HG02938 (cell line): ENCODE data around the gene PRKAG3.
"Not testable (repeated sequence)": the region's sequence is repeated elsewhere in the genome, so short reads cannot be mapped to it uniquely, and the experiment has no call there.

Experiments used
- ATAC-seq: cut with Tn5 transposase; IDR thresholded peaks from one replicate; pipeline ENCODE4 v1.9.1; 2021; ENCODE audit warnings: mild to moderate bottlenecking, moderate library complexity; ENCODE audit not compliant: unreplicated experiment

Gene PRKAG3

DNA sequence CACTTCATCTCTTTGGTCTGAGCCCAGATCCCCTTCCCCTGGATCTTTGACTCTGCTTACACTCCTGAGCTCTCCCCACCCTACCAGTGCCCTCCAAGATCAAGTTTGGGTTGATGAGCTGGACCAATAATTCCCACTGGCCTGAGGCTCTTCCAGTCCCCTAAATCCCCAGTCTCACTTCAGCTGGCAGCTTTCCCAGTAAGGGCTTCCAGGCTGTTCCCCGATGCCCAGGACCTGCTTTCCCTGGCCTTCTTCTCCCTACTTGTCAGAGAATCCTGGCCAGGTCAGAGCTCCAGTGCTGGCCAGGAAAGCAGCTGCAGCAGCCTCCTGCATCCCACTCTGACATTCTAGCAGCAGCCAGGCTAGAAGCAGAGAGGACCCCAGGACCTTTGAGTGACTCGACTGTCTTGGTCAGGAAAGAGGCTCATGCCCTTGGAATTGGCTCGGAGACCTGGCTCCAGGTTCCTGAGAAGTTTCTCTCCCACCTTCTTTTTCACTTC, 31.5 kb upstream of the PRKAG3 start:
- ATAC-seq, result no peak

DNA sequence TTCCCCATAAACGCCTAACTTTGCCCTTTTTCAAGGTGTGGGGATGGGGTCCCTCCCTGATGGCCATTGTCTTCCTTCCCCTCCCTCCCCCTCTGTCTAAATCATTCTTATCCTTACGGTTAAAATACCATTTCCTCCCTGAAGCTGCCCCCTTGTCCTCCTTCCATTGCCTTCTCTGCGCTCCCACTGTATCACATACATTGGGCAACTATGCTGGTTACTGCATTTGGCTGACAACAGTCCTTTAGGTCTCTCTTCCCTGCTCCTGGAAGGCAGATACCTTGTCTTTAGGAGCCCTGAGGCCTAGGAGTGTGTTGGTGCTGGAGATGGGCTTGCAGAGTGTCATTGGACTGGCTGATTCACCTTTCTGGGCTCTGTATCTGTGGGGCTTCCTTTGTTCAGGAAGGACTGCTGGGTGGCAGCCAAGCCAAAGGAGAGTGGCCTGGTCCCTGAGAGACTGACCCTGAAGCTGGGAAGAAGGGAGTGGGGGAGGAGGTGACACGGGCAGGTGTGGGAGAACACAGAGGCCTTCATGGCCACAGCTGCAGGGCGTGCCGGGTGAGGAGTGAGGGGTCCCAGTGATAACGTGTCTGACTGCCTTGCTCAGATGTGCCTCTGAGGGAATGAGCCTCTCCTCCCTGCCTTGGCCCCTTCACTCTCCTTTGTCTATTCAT, 30.2 kb upstream of the PRKAG3 start:
- no peak for ATAC-seq

DNA sequence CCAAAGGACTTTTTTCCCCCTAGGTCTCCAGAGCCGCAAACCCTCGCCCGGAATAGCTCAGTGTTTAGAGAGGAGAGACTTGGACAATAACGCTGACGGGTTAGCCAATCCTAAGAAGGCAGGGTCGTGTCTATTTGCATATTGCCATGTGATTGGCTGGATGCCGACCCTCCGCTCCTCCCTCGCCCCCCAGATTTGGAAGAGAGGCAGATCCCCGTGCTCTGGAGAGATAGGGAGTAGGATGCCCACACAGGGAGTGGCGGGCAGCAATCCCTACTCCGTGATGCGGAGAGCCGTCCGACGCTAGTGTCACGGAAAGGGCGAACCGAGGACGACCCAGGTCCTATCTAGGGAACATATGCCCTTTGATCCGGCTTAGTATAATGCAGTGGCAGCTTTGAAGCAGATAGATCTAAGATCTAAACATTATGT, 29.4 kb upstream of the PRKAG3 start:
- ATAC-seq, result no peak

DNA sequence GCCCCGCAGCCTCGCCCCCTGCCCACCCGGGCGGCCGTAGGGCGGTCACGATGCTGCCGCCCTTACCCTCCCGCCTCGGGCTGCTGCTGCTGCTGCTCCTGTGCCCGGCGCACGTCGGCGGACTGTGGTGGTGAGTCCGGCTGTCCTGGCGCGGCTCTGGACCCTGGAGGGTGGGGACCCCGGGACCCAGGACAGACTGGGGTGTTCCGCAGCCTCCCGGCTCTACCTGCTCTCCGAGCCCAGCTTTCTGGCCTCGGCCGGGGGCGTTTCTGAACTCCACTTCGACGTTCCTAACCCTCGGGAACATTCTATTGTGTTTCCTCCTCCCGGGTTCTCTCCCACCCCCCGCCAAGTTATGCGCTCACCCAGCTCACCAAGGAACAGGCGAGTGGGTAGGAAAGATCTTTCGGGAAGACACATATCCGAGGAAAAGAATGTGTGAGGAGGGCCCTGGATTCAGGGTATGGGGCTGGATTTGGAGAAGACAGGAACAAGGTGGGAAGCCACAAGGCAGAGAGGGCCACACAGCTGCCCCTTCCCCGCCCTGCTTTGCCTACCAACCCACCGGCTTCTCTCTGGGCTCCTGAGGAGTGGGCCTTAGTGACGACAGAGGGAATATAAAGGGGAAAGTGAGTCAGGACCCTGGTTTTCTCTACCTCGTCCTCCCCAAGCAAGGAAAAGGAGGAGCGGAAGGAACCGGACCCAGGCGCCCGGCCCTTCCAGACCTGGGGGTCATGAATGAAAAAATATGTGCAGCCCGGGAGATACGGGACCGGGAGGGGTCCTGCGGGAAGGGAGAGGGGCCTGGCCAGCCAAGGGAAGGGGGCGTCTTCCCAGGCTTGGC, 28.6 kb upstream of the PRKAG3 start:
- ATAC-seq, result no peak

DNA sequence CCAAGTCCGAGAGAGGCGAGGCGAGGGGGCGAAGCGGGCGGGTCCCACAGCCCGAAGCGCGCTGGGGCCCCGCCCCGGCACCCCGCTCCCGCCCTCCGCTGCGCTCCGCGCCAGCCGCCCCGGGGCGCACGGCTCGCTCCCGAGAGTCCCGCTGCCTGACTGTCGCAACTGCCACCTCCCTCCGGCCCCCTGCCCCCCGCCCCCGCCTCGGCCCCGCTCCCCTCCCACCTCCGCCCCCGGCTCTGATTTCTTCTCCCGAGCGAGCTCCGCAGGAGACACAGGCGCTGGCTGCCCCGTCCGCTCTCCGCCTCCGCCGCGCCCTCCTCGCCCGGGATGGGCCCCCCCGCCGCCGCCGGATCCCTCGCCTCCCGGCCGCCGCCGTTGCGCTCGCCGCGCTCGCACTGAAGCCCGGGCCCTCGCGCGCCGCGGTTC, 28.0 kb upstream of the PRKAG3 start, which contains the start of gene WNT6:
Gene WNT6, plus strand, starts transcription at position 250 of the 432 bp plus-strand sequence. CDS start 233 bp downstream, outside the sequence.
- ATAC-seq, result no peak

DNA sequence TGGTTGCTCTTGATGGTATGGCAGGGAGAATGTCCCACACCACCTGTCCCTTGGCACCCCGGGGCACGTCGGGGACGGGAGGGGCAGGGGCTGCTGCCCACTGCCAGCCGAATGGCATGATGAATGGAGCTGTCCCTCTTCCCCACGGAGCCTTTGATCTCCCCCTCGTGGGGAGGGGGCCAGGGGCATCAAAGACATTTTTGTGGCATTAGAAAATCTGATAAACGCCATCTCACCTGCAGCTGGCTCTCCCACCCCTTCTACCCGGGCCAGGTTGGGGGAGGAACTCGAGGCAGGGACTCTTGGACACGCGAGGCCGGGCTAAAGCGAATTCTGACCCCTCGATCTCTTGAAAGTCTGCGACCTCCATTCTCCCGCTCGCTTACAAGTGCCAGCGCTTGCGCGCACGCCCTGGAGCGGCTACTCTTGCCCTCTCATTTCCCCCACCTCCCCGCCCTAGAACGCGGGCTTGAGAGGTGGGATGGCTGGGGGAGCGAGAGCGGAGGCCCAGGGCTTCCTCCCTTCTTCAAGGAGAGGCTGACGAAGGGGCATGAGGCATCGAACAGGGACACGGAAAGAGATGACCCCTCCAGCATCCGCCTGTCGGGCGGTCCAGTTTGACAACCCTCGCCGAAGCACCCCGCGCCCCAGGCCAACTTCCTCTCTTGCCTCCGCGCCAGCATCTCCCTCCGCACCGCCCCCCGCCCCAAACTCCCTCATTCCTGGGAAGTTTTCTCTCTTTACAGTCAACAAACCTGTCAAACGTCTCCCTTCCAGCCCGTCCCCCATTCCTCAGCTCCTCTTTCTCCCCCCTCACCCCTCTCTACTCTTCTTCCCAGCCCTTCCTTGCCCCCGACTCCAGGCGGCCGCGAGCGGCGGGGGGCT, 27.3 kb upstream of the PRKAG3 start:
- ATAC-seq, result no peak

DNA sequence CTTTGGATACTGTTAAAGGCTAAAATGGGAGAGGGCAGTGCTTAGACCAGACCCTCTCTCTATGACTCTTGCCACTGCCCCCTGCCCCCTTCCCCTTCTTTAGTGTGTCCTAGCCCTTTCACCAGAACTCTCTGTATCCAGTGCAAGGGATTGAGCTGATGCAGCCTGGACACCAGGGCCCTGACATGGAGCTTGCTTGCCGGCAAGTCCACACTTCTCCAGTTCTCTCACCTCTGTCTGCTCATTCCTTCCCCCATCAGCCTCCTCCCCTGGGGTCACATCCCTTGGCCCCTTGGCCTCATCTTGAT, 26.5 kb upstream of the PRKAG3 start:
- ATAC-seq, result no peak

DNA sequence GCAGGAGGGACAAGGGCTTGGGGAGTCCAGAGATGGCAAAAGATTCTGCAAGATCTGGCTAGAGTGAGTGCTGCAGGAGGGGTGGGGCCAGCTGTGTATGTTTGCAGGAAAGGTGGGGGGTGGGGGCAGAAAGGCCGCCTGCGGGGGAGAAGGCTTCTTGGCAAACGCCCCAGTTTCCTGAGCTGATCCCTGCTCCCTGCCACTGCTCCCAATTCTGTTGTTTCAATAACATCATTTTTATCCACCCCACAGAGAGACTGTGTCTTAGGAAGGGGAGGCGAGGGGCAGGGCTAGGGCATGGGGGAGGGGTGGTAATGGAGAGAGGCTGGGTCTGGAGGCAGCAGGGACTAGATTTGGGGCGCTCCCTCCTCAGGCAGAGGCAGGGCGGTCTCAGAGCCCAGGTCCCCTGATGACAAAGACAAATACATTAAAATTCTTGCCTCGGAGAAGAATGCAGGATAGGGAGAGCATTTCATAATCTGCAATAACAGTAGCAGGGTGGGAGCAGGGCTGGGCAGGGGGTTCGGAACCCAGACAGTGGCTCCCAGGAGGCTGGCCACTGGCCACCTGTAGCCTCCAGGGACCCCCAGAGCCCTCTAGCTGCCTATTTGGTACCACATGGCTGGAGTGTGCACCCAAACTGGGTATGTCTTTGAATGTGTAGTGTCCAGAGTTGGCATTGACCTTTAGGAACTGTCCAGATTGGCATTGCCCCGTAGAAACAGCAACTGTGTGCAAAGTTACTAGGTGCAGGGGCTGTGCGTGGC, 26.0 kb upstream of the PRKAG3 start:
- ATAC-seq, result no peak

DNA sequence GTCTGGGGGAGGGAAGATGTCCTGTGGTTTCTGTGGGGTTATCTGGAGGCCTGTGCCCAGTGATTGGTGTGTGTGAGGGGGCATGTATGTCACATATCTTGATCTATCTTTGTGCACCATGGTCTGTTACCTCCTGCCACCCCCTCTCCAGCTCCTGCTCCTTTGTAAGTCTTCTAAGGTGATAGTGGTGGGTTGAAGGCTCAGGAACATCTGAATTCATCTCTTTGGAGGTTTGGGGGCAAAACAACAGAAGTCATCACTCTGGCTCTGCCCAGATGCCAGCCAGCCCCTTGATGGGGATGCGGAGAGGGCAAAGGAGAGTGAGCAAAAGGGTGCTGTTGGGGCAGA, 25.3 kb upstream of the PRKAG3 start:
- no peak for ATAC-seq

DNA sequence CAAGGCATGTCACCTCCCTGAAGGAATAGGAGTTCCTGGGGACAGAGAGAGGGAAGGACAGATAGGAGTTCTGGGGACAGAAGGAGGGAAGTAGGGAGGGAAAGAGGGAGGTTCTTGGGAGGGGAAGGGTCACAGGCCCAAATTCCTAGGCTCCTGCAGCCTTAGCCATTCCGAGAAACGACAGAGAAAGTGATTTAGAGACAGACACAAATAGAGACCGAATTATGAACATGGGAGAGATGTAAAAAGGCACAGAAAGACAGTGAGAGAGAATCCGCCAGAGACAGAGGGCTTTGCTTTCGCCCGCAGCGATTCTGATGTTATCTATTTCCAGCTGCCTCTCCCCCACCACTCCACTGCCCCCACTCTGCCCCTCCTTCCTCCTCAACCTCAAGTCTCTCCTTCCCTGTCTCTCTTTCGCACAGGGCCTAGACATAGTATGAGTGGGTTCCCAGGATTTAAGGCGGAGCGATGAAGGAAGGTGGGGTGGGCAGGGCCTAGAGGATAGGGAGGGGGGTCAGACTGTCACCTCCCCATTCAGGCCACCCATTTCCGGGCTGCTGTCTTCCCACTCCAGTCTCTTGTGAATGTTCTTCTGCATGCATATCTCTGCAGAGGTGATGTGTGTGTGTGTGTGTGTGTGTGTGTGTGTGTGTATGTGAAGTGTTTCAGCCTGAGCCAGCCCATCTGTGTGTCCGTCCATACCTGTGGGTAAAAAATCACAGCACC, 24.7 kb upstream of the PRKAG3 start:
- ATAC-seq, result no peak

DNA sequence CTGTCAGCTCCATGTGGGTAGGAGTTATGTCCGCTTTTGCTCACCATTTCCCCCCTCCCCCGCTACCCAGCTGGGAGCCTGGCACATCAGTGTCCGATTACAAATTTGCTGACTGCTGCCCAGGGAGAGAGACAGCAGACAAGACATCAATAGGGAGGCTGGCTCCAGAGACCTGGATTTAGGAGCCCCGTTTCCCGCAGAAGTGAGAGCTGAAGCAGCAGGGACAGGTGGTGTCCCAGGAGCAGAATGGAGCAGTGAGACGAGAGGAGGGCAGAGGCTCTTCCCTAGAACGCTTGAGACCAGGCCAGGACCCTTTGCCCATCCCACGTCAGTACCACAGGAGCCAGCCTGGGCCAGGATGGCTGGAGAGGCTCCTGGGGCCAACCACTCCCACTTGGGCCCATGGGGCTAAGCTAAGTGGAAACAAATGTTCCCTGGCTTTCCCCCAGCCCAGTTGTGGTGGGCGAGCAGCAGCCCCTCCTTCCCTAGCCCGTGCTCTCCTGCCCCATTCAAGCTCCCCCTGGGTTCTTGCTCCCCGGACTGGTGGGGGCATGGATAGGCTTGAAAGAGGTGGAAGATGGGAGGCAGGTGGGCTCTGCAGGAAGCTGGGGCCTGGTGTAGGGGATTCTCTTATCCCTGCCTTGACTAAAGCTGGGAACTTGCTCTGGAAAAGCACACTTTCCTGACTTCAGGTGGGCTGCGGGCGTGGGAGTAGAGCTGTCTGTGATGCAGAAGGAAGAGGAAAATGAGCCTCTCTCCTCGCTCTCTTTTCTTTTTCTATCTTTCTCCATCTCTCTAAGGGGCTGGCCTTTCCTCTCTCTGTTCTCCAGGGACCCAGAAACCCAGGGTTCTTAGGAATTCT, 23.9 kb upstream of the PRKAG3 start:
- no peak for ATAC-seq

DNA sequence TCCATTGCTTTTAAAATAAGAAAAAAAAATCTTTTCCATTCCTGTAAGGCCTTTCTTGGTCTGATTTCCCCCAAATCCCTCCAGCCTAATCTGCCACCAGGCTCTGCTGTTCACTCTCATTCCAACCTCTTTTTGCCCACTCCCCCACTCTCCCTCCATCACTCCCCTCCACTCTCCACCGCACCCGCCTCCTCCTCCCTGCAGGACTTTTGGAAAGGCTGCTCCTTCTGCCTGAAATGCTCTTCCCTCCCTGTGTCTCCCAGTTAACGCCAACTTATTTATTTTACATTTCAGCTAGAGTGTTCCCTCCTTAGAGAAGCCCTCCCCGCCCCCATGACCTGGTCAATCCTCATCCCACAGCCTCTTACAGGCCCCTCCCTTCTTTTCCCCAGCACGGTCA, 23.3 kb upstream of the PRKAG3 start:
- no peak for ATAC-seq

DNA sequence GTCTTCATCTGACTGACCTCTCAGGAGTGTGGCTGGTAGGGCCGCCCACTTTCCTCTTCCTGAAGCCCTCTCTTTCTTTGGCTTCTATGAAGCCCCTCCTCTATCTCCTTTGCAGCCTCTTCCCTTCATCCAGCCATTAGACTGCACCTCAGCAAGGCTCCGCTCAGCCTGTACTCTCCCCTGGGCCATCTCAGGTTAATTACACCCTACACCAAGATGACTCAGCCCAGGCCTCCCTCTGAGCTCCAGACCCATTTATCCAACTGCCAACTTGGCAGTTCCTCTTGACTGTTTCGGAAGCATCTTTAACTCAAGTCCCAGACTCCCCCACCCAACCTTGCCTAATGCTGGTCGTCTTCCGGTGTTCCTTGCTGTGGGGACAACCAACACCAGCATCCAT, 22.2 kb upstream of the PRKAG3 start:
- no peak for ATAC-seq

DNA sequence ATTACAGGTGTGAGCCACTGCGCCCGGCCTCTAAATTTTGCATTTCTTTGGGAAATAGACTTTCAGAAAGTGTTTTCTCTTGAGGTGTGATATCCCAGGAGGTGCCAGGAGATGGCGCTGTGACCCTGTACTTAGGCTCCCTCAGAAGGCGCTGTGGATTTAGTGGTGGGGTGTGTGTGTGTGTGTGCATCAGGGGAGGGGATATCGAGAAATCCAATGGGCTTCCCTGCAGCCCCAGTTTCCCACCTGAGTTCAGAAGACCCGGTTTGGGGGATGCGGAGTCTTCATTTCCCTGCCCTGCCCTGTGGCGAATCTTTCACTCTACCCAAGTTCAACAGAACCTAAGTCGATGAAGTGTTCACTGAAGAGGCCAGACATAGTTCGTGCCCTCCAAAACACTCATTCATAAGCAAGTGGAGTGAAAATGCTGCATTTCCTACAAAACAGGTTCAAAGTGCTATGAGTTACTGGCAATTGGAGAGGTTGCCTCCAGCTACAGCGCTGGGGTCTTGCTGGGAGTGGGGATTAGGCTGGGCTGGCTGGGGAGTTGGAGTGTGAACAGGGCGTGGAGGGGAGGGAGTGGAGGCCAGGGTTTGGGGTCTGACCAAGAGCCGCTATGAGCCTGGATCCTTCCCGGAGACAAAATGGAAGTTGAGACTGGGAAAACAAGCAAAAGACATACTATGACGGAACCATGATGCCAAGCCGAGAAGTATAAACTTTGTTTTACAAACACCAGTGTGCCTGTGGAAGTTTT, 21.5 kb upstream of the PRKAG3 start:
- no peak for ATAC-seq

DNA sequence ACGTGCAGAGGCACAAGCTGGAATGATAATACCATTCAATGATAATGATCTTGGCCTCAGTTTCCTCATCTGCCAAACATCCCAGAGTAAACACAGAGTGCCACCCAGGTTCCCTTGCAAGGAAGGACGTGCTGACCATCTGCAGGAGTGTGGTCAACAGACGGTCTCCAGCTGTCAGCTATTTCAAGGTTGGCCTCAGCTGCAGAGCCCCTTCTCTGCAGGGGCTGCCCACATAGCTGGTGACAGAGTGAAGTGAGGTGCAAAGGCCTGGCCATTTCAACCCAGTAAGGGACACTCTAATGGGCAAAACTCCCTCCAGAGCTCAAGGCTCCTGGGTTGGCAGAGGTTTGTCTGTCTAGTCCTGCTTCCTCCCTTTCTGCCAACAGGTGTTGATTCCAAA, 19.7 kb upstream of the PRKAG3 start:
- no peak for ATAC-seq

DNA sequence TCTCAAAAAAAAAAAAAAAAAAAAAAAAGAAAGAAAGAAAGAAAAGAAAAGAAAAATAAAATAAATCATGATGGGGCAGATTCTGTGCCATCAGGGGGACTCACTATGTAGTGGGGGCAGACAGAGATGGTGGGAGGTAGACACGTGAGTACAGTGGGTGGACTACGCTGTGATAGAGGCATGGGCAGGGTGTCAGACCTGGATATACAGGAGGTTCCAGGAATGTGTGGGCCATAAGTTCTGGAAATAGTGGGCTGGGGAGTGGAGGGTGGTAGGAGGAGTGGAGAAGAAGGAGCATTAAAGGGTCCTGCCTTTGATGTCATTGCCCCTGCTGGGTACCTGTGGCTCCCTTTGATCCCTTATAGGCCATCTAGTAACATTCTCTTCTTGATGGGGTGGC, 19.2 kb upstream of the PRKAG3 start:
- ATAC-seq, result no peak

DNA sequence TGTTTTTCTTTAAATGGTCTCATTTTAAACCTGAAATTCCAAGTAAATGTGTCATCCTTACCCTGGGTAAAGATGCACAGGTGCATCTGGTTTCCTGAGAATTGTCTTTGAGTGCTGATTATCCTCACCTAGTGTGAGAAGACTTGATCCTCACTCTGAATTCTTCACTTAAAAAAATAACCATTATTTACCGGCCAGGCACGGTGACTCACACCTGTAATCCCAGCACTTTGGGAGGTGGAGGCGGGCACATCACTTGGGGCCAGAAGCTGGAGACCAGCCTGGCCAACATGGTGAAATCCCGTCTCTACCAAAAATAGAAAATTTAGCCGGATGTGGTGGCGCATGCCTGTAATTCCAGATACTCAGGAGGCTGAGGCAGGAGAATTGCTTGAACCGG, 18.1 kb upstream of the PRKAG3 start:
- no peak for ATAC-seq

DNA sequence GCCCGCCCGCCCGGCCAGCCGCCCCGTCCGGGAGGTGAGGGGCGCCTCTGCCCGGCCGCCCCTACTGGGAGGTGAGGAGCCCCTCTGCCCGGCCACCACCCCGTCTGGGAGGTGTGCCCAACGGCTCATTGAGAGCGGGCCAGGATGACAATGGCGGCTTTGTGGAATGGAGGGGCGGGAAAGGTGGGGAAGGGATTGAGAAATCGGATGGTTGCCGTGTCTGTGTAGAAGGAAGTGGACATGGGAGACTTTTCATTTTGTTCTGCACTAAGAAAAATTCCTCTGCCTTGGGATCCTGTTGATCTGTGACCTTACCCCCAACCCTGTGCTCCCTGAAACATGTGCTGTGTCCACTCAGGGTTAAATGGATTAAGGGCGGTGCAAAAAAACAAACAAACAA, 15.4 kb upstream of the PRKAG3 start:
- not testable (repeated sequence) for ATAC-seq
